ENCODE data around the gene WDR45B.

Gene WDR45B

DNA sequence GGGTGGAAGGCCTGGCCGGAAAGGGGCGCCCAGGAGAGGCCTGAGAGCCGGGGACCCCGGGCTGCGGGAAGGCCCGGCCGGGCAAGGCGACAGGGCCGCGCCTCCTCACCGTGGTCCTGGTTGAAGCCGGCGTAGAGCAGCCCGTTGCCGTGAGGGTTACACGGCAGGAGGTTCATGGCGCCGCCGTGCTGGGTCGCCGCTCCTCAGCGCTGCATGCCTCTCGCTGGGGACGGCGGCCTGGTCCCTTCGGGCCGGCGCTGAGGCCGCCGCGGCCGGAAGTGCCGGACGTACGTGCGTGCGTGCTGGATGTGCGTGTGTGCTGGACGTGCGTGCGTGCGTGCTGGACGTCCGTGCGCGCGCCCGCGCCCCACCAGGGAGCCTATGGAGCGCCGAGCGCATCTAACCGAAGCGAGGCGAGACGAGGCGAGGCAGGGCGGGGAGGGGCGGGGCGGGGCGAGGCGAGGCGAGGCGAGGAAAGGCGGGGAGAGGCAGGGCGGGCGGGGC lies at the start of gene WDR45B:
Gene WDR45B (minus strand): TSS at position 280 of the 504 bp plus-strand sequence. CDS start 104 bp downstream, at position 176.
- TF ChIP-seq CSDC2 (CRISPR knock-in tag; IDR thresholded peaks at IDR 0.05) (0 out of 2 replicates have a peak, but pooled peaks have one; percentile 61), SNAI2 (CRISPR knock-in tag; IDR thresholded peaks at IDR 0.05) (0 out of 2 replicates have a peak, but pooled peaks have one; percentile 17), ZC3H10 (CRISPR knock-in tag; IDR thresholded peaks at IDR 0.05) (no peak), ZNF70 (CRISPR knock-in tag; IDR thresholded peaks at IDR 0.05) (peak; percentile 43; the same call in 1 of the 2 replicates)
- TF ChIP-seq, protein P1, sequence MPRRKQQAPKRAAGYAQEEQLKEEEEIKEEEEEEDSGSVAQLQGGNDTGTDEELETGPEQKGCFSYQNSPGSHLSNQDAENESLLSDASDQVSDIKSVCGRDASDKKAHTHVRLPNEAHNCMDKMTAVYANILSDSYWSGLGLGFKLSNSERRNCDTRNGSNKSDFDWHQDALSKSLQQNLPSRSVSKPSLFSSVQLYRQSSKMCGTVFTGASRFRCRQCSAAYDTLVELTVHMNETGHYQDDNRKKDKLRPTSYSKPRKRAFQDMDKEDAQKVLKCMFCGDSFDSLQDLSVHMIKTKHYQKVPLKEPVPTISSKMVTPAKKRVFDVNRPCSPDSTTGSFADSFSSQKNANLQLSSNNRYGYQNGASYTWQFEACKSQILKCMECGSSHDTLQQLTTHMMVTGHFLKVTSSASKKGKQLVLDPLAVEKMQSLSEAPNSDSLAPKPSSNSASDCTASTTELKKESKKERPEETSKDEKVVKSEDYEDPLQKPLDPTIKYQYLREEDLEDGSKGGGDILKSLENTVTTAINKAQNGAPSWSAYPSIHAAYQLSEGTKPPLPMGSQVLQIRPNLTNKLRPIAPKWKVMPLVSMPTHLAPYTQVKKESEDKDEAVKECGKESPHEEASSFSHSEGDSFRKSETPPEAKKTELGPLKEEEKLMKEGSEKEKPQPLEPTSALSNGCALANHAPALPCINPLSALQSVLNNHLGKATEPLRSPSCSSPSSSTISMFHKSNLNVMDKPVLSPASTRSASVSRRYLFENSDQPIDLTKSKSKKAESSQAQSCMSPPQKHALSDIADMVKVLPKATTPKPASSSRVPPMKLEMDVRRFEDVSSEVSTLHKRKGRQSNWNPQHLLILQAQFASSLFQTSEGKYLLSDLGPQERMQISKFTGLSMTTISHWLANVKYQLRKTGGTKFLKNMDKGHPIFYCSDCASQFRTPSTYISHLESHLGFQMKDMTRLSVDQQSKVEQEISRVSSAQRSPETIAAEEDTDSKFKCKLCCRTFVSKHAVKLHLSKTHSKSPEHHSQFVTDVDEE (CRISPR knock-in tag; IDR thresholded peaks at IDR 0.05) = 0 out of 2 replicates have a peak, but pooled peaks have one; percentile 37
- peak; percentile 94 for ATAC-seq

DNA sequence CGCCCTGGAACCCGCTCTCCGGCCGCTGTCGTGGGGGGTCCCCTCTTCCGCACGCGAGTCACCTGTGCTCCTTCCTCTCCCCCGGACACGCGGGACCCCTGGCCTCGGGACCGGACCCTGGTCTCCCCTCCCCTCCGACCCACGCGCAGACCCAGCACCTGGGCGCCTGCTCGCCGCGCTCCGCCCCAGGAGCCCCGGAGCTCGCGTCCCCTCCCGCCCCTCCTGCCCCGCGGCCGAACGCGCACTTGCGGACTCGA lies 49.5 kb upstream of the WDR45B start:
- no peak for ATAC-seq
- TF ChIP-seq CSRNP3 (CRISPR knock-in tag; IDR thresholded peaks at IDR 0.05) = no peak
- TF ChIP-seq ISL1 (CRISPR knock-in tag; IDR thresholded peaks at IDR 0.05) = no peak
- no peak for TF ChIP-seq RARB (CRISPR knock-in tag; IDR thresholded peaks at IDR 0.05)
- no peak for TF ChIP-seq PPARA (CRISPR knock-in tag; IDR thresholded peaks at IDR 0.05; ENCODE audit: borderline replicate concordance)
- TF ChIP-seq ZNF565 (CRISPR knock-in tag; conservative IDR thresholded peaks at IDR 0.05; ENCODE audit: low read depth) = no peak
- no peak for TF ChIP-seq ZFP3 (CRISPR knock-in tag; IDR thresholded peaks at IDR 0.05)
- no peak for TF ChIP-seq POU6F1 (CRISPR knock-in tag; IDR thresholded peaks at IDR 0.05; ENCODE audit: borderline replicate concordance, low read depth)

DNA sequence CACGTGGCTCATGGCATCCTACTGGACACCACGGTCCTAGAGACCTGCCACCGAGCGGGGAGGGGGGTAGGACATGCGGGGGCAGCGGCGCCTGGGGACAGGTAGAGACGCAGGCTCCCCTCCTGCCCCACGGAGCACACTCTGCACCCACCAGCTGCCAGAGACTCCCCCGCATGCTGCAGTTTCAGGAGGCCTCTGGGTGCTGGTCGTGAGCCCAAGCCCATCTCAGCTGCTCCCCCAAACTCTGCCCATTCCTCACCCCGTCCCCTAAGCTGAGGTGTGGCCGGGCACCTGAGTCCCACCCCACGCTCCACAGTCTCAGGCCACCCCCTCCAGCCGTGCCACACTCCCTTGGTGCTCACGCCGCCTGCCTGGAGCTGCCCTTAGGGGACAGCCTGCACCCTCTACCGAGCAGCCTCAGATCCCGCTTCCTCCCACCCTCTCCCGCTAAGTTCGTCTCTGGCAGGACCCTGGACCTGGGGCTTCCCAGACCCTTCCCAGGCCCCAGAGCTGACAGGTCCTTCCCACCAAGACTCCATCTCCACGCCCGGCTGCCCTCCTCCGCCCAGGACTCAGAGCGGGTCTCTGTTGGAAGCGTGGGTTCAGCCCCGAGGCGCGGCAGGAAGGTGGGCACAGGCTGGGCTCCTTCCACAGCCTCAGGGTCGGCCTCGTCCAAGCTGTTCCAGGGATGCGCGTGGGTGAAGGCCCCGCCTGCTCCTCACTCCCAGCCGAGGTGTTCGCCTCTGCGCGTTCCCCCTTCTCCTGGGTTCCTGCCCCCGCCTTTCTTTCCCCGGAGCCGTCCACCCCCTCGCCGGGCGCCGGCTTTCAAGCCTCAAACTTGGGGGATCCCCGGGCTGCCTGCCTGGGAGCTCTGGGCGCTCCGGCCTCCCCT lies 48.9 kb upstream of the WDR45B start:
- TF ChIP-seq ZFP30 (CRISPR knock-in tag; IDR thresholded peaks at IDR 0.05) (no peak), CSDC2 (CRISPR knock-in tag; IDR thresholded peaks at IDR 0.05) (no peak), ESRRG (CRISPR knock-in tag; IDR thresholded peaks at IDR 0.05) (no peak), SNAI2 (CRISPR knock-in tag; IDR thresholded peaks at IDR 0.05) (no peak), TOX (CRISPR knock-in tag; IDR thresholded peaks at IDR 0.05; ENCODE audit: borderline replicate concordance) (no peak), ZNF70 (CRISPR knock-in tag; IDR thresholded peaks at IDR 0.05) (no peak), PPARA (CRISPR knock-in tag; IDR thresholded peaks at IDR 0.05; ENCODE audit: borderline replicate concordance) (no peak), GLIS3 (CRISPR knock-in tag; IDR thresholded peaks at IDR 0.05) (no peak), ZC3H10 (CRISPR knock-in tag; IDR thresholded peaks at IDR 0.05) (no peak), OSR1 (CRISPR knock-in tag; IDR thresholded peaks at IDR 0.05) (no peak), ARNTL (CRISPR knock-in tag; IDR thresholded peaks at IDR 0.05; ENCODE audit: borderline replicate concordance, low read depth) (no peak), ZNF8 (CRISPR knock-in tag; IDR thresholded peaks at IDR 0.05) (no peak), TCF4 (CRISPR knock-in tag; IDR thresholded peaks at IDR 0.05; ENCODE audit: borderline replicate concordance) (no peak), CREB5 (CRISPR knock-in tag; IDR thresholded peaks at IDR 0.05; ENCODE audit: low read depth) (no peak)
- TF ChIP-seq, protein P1 (CRISPR knock-in tag; IDR thresholded peaks at IDR 0.05) = no peak
- no peak for ATAC-seq
